ENCODE results near the gene FITM2.

The FITM2 gene

DNA sequence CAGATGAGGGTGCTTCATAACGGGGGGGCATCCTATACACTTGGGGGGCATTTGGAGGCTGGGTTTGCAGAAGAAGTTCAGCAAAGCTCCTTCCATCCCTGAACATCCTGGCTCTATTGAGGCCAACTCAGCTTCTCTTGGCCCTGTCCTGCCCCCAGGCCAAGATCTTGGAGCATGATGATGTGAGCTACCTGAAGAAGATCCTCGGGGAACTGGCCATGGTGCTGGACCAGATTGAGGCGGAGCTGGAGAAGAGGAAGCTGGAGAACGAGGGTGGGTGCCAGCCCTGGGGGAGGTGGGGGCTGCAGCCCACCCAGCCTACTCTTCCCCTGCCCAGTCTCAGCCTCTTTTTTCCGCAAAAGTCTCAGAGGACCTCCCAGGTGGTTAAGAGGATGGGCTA is 46.7 kb downstream of the FITM2 start:
- Histone ChIP-seq H3K27ac (ENCODE audit: insufficient read depth, low read length, poor library complexity, severe bottlenecking) (no peak overlapping the region), H3K27me3 (replicated peaks; ENCODE audit: control insufficient read depth, insufficient read depth, low read length, poor library complexity, severe bottlenecking) (no peaks in the 10 kb centered on the region), H3K36me3 (ENCODE audit: control insufficient read depth, insufficient read depth, low read length) (no peaks in the 10 kb centered on the region), H3K4me3 (ENCODE audit: insufficient read depth, low read depth, low read length, poor library complexity, severe bottlenecking) (no peak overlapping the region), H3K9me3 (ENCODE audit: control insufficient read depth, low read length) (no peaks in the 10 kb centered on the region), H3K4me1 (ENCODE audit: control insufficient read depth, insufficient read depth, low read length, poor library complexity, severe bottlenecking) (no peaks in the 10 kb centered on the region)
- DNase-seq, result no peak

DNA sequence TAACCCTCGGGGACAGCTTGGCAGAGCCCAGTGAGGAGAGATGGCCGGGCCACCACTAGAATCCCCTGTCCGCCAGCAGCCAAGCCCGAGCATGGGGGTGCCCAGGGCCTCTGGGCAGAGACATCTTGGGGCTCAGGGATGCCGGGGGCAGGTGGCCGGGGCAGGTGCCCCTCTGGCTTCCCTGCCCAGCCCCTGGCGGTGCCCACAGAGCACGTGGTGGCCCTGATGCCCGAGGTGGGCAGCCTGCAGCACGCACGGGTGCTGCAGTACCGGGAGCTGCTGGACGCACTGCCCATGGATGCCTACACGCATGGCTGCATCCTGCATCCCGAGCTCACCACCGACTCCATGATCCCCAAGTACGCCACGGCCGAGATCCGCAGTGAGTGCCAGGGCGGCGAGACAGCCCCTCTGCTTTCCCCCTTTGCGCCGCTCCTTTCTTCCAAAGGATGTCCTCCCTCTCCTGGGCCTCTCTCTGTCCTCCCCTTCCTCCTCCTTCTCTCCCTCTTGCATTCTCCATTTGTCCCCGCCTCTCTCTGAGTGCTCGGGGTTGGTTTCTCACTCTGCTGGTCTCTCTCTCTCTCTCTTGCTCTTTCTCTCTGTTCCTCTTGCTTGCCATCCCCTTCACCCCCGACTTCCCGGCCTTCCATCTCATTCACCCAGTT is 52.6 kb downstream of the FITM2 start:
- H3K9me3 ChIP-seq (ENCODE audit: control insufficient read depth, low read length), result no peaks in the 10 kb centered on the region
- no peak overlapping the region for H3K27ac ChIP-seq (ENCODE audit: insufficient read depth, low read length, poor library complexity, severe bottlenecking)
- no peak overlapping the region for H3K4me3 ChIP-seq (ENCODE audit: insufficient read depth, low read depth, low read length, poor library complexity, severe bottlenecking)
- no peak for DNase-seq
- no peaks in the 10 kb centered on the region for H3K4me1 ChIP-seq (ENCODE audit: control insufficient read depth, insufficient read depth, low read length, poor library complexity, severe bottlenecking)
- no peaks in the 10 kb centered on the region for H3K27me3 ChIP-seq (replicated peaks; ENCODE audit: control insufficient read depth, insufficient read depth, low read length, poor library complexity, severe bottlenecking)
- no peaks in the 10 kb centered on the region for H3K36me3 ChIP-seq (ENCODE audit: control insufficient read depth, insufficient read depth, low read length)

DNA sequence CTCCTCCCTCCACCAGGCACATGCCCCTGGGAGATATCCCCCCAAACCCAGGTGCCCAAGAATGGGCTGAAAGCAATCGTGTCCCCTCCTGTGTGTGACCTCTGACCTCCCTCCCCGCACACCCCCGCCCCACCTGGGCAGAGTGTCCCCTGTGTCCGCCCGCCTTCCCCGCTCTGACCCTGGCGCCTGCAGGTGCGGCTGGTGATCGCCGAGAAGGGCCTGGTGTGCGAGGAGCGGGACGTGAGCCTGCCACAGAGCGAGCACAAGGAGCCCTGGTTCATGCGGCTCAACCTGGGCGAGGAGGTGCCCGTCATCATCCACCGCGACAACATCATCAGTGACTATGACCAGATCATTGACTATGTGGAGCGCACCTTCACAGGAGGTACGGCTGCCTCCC is 54.0 kb downstream of the FITM2 start:
- DNase-seq, result no peak
- H3K36me3 ChIP-seq (ENCODE audit: control insufficient read depth, insufficient read depth, low read length), result no peaks in the 10 kb centered on the region
- H3K9me3 ChIP-seq (ENCODE audit: control insufficient read depth, low read length), result no peaks in the 10 kb centered on the region
- no peaks in the 10 kb centered on the region for H3K27me3 ChIP-seq (replicated peaks; ENCODE audit: control insufficient read depth, insufficient read depth, low read length, poor library complexity, severe bottlenecking)
- H3K4me1 ChIP-seq (ENCODE audit: control insufficient read depth, insufficient read depth, low read length, poor library complexity, severe bottlenecking), result no peaks in the 10 kb centered on the region
- no peak overlapping the region for H3K4me3 ChIP-seq (ENCODE audit: insufficient read depth, low read depth, low read length, poor library complexity, severe bottlenecking)
- H3K27ac ChIP-seq (ENCODE audit: insufficient read depth, low read length, poor library complexity, severe bottlenecking), result no peak overlapping the region

DNA sequence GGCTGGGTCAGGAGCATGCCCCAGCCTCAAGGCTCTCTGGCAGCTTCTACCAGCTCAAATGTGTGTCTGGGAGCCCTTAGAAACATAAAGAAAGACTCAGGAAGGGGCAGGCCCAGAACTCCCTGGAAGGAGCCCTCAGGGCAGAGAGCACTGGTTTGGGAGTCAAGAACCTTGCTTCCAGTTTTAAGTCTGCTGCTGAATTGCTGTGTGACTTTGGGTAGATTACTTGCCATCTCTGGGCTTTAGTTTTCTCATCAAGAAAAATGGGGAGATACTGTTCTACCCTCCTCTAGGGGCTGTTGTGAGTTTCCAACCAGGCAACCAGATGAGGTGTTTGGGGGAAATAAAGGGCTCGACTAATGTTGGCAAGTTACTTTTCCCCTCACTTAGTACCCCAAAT is 55.1 kb downstream of the FITM2 start:
- Histone ChIP-seq H3K4me3 (ENCODE audit: insufficient read depth, low read depth, low read length, poor library complexity, severe bottlenecking) (no peak overlapping the region), H3K27me3 (replicated peaks; ENCODE audit: control insufficient read depth, insufficient read depth, low read length, poor library complexity, severe bottlenecking) (no peaks in the 10 kb centered on the region), H3K27ac (ENCODE audit: insufficient read depth, low read length, poor library complexity, severe bottlenecking) (no peak overlapping the region), H3K4me1 (ENCODE audit: control insufficient read depth, insufficient read depth, low read length, poor library complexity, severe bottlenecking) (no peaks in the 10 kb centered on the region), H3K36me3 (ENCODE audit: control insufficient read depth, insufficient read depth, low read length) (no peaks in the 10 kb centered on the region), H3K9me3 (ENCODE audit: control insufficient read depth, low read length) (no peaks in the 10 kb centered on the region)
- no peak for DNase-seq

DNA sequence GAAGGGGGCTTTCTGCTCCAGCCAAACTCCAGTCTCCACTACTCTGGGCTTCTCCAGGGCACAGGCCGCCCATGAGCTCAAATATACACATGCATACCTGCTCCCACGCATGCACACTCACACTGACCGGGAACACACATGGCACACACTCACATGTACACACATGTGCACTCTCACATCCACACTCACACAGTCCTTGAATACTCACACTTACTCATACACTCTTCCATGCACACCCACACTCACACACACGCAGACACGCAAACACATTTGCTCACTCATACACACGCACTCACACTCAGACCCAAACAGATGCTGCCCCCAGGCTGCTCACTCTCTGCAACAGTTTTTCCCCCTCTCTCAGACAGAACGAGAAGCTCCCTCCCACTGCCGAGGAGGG is 56.9 kb downstream of the FITM2 start:
- no peak overlapping the region for H3K4me3 ChIP-seq (ENCODE audit: insufficient read depth, low read depth, low read length, poor library complexity, severe bottlenecking)
- no peaks in the 10 kb centered on the region for H3K9me3 ChIP-seq (ENCODE audit: control insufficient read depth, low read length)
- no peaks in the 10 kb centered on the region for H3K27me3 ChIP-seq (replicated peaks; ENCODE audit: control insufficient read depth, insufficient read depth, low read length, poor library complexity, severe bottlenecking)
- H3K27ac ChIP-seq (ENCODE audit: insufficient read depth, low read length, poor library complexity, severe bottlenecking), result no peak overlapping the region
- no peaks in the 10 kb centered on the region for H3K36me3 ChIP-seq (ENCODE audit: control insufficient read depth, insufficient read depth, low read length)
- no peak for DNase-seq
- no peaks in the 10 kb centered on the region for H3K4me1 ChIP-seq (ENCODE audit: control insufficient read depth, insufficient read depth, low read length, poor library complexity, severe bottlenecking)

DNA sequence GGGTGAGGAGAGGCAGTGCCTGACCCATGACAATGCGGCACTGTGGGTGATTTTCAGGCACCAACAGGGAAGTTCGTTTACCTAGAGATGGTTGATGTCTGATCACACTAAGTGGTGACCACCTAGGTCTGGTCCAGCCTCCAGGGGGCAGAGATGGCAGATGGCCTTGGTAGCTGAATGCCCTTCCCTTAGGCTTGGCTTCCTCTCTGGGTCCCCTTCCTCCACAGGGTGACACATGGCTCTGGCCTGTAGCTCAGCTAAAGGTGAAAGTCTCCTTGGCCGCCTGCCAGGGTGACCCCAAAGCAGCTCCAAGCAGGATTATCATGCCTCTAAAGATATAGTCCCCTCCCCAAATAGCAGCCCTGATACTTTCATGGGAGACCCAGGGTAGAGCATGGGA is 57.5 kb downstream of the FITM2 start:
- H3K27ac ChIP-seq (ENCODE audit: insufficient read depth, low read length, poor library complexity, severe bottlenecking), result no peak overlapping the region
- no peaks in the 10 kb centered on the region for H3K9me3 ChIP-seq (ENCODE audit: control insufficient read depth, low read length)
- no peak overlapping the region for H3K4me3 ChIP-seq (ENCODE audit: insufficient read depth, low read depth, low read length, poor library complexity, severe bottlenecking)
- no peak for DNase-seq
- no peaks in the 10 kb centered on the region for H3K36me3 ChIP-seq (ENCODE audit: control insufficient read depth, insufficient read depth, low read length)
- no peaks in the 10 kb centered on the region for H3K27me3 ChIP-seq (replicated peaks; ENCODE audit: control insufficient read depth, insufficient read depth, low read length, poor library complexity, severe bottlenecking)
- no peaks in the 10 kb centered on the region for H3K4me1 ChIP-seq (ENCODE audit: control insufficient read depth, insufficient read depth, low read length, poor library complexity, severe bottlenecking)
